Measurements from ENCODE around the gene CNOT4.
"Not testable (repeated sequence)": the region's sequence is repeated elsewhere in the genome, so short reads cannot be mapped to it uniquely, and the experiment has no call there.

CNOT4 gene

GRCh38 chr7:135355377-135356048, 154.4 kb downstream of the CNOT4 start:
- Histone ChIP-seq H3K9ac (ENCODE audit: low read length) (no peak overlapping the region), H3K4me1 (ENCODE audit: low read length) (peaks cover 6% of the 10 kb centered on the region; the same call in 1 of the 2 replicates), H3K27me3 (ENCODE audit: low read depth, low read length) (no peaks in the 10 kb centered on the region), H3K36me3 (replicated peaks; ENCODE audit: low read depth, low read length) (no peaks in the 10 kb centered on the region), H2AFZ (ENCODE audit: low read depth, low read length) (no peak overlapping the region), H3K9me3 (ENCODE audit: insufficient read depth, low read length) (no peaks in the 10 kb centered on the region), H3K27ac (ENCODE audit: low read length) (no peak overlapping the region), H4K20me1 (ENCODE audit: insufficient read depth, low read length) (no peaks in the 10 kb centered on the region), H3K79me2 (ENCODE audit: low read length) (no peaks in the 10 kb centered on the region), H3K4me2 (ENCODE audit: low read length) (no peak overlapping the region), H3K4me3 (ENCODE audit: low read length) (no peak overlapping the region)
- no peak for TF ChIP-seq CTCF (IDR thresholded peaks at IDR 0.05; ENCODE audit: low read depth, low read length)
- no peak for TF ChIP-seq EZH2phosphoT487 (IDR thresholded peaks at IDR 0.05; ENCODE audit: low read depth)

GRCh38 chr7:135353832-135354231, 156.1 kb downstream of the CNOT4 start:
- Histone ChIP-seq H3K4me3 (ENCODE audit: low read length) (no peak overlapping the region), H3K27me3 (ENCODE audit: low read depth, low read length) (no peaks in the 10 kb centered on the region), H3K36me3 (replicated peaks; ENCODE audit: low read depth, low read length) (no peaks in the 10 kb centered on the region), H3K9ac (ENCODE audit: low read length) (no peak overlapping the region), H4K20me1 (ENCODE audit: insufficient read depth, low read length) (no peaks in the 10 kb centered on the region), H3K9me3 (ENCODE audit: insufficient read depth, low read length) (no peaks in the 10 kb centered on the region), H3K79me2 (ENCODE audit: low read length) (no peaks in the 10 kb centered on the region), H3K4me2 (ENCODE audit: low read length) (no peak overlapping the region), H2AFZ (ENCODE audit: low read depth, low read length) (no peak overlapping the region), H3K4me1 (ENCODE audit: low read length) (no peaks in the 10 kb centered on the region), H3K27ac (ENCODE audit: low read length) (no peak overlapping the region)
- TF ChIP-seq EZH2phosphoT487 (IDR thresholded peaks at IDR 0.05; ENCODE audit: low read depth) (no peak), CTCF (IDR thresholded peaks at IDR 0.05; ENCODE audit: low read depth, low read length) (no peak)

GRCh38 chr7:135352285-135352684, 157.6 kb downstream of the CNOT4 start:
- no peak overlapping the region for H2AFZ ChIP-seq (ENCODE audit: low read depth, low read length)
- no peaks in the 10 kb centered on the region for H3K79me2 ChIP-seq (ENCODE audit: low read length)

GRCh38 chr7:135351070-135351469, 158.8 kb downstream of the CNOT4 start:
- H3K9ac ChIP-seq (ENCODE audit: low read length); H3K9me3 ChIP-seq (ENCODE audit: insufficient read depth, low read length); H3K4me3 ChIP-seq (ENCODE audit: low read length); H3K36me3 ChIP-seq (replicated peaks; ENCODE audit: low read depth, low read length); H3K27ac ChIP-seq (ENCODE audit: low read length); H3K4me1 ChIP-seq (ENCODE audit: low read length); H3K79me2 ChIP-seq (ENCODE audit: low read length); H3K27me3 ChIP-seq (ENCODE audit: low read depth, low read length); H2AFZ ChIP-seq (ENCODE audit: low read depth, low read length); H3K4me2 ChIP-seq (ENCODE audit: low read length); H4K20me1 ChIP-seq (ENCODE audit: insufficient read depth, low read length): not testable (repeated sequence)

More at GRCh38 chr7:135352285-135352684, 157.6 kb downstream of the CNOT4 start:
- H3K27ac ChIP-seq (ENCODE audit: low read length) = no peak overlapping the region
- H3K4me1 ChIP-seq (ENCODE audit: low read length) = no peaks in the 10 kb centered on the region
- no peaks in the 10 kb centered on the region for H3K27me3 ChIP-seq (ENCODE audit: low read depth, low read length)
- no peak for TF ChIP-seq EZH2phosphoT487 (IDR thresholded peaks at IDR 0.05; ENCODE audit: low read depth)
- no peak for TF ChIP-seq CTCF (IDR thresholded peaks at IDR 0.05; ENCODE audit: low read depth, low read length)
- H3K9ac ChIP-seq (ENCODE audit: low read length) = no peak overlapping the region
- no peak overlapping the region for H3K4me3 ChIP-seq (ENCODE audit: low read length)
- H4K20me1 ChIP-seq (ENCODE audit: insufficient read depth, low read length) = no peaks in the 10 kb centered on the region
- no peaks in the 10 kb centered on the region for H3K36me3 ChIP-seq (replicated peaks; ENCODE audit: low read depth, low read length)
- H3K4me2 ChIP-seq (ENCODE audit: low read length) = no peak overlapping the region
- no peaks in the 10 kb centered on the region for H3K9me3 ChIP-seq (ENCODE audit: insufficient read depth, low read length)
